ENCODE results near the gene PIP.

DNA sequence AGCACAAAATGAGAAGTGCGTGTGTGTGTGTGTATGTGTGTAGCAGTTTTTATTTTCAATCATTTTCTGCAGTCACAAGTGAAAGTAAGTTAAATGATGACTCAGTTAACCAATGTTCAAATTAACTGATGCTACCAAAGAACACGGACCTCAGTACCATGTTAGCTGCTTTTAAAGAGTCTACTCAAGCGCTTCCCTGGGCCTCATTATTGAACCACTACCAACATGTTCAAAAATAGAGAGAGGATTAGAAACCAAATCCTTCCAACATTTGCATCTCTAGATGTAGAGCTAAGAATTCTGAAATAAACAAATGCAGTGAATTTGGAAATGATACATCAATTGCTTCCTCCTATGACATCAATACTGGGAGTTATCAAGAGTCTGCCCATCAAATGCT, 51.1 kb downstream of the PIP start, which contains the start of gene TAS2R39:
- TF ChIP-seq, protein P1, sequence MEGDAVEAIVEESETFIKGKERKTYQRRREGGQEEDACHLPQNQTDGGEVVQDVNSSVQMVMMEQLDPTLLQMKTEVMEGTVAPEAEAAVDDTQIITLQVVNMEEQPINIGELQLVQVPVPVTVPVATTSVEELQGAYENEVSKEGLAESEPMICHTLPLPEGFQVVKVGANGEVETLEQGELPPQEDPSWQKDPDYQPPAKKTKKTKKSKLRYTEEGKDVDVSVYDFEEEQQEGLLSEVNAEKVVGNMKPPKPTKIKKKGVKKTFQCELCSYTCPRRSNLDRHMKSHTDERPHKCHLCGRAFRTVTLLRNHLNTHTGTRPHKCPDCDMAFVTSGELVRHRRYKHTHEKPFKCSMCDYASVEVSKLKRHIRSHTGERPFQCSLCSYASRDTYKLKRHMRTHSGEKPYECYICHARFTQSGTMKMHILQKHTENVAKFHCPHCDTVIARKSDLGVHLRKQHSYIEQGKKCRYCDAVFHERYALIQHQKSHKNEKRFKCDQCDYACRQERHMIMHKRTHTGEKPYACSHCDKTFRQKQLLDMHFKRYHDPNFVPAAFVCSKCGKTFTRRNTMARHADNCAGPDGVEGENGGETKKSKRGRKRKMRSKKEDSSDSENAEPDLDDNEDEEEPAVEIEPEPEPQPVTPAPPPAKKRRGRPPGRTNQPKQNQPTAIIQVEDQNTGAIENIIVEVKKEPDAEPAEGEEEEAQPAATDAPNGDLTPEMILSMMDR (IDR thresholded peaks at IDR 0.05 in 2 of 3, conservative IDR thresholded peaks at IDR 0.05 in 1 of 3; ENCODE audit: insufficient read depth in 2 of 3, low read depth in 1 of 3, low read length in 3 of 3) = no peak
- TF ChIP-seq, protein P2, sequence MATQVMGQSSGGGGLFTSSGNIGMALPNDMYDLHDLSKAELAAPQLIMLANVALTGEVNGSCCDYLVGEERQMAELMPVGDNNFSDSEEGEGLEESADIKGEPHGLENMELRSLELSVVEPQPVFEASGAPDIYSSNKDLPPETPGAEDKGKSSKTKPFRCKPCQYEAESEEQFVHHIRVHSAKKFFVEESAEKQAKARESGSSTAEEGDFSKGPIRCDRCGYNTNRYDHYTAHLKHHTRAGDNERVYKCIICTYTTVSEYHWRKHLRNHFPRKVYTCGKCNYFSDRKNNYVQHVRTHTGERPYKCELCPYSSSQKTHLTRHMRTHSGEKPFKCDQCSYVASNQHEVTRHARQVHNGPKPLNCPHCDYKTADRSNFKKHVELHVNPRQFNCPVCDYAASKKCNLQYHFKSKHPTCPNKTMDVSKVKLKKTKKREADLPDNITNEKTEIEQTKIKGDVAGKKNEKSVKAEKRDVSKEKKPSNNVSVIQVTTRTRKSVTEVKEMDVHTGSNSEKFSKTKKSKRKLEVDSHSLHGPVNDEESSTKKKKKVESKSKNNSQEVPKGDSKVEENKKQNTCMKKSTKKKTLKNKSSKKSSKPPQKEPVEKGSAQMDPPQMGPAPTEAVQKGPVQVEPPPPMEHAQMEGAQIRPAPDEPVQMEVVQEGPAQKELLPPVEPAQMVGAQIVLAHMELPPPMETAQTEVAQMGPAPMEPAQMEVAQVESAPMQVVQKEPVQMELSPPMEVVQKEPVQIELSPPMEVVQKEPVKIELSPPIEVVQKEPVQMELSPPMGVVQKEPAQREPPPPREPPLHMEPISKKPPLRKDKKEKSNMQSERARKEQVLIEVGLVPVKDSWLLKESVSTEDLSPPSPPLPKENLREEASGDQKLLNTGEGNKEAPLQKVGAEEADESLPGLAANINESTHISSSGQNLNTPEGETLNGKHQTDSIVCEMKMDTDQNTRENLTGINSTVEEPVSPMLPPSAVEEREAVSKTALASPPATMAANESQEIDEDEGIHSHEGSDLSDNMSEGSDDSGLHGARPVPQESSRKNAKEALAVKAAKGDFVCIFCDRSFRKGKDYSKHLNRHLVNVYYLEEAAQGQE (IDR thresholded peaks at IDR 0.05; ENCODE audit: borderline replicate concordance) = no peak
- TF ChIP-seq, protein P2 (CRISPR knock-in tag; IDR thresholded peaks at IDR 0.05; ENCODE audit: low read depth) = no peak
- TF ChIP-seq CBFB (CRISPR knock-in tag; IDR thresholded peaks at IDR 0.05) = no peak
